ENCODE results near the gene TTC33.

Gene TTC33

GRCh38 chr5:40551496-40552491, 204.0 kb downstream of the TTC33 start:
- DNase-seq (ENCODE audit: low read depth), result peak; percentile 94
- no peak overlapping the region for H3K4me3 ChIP-seq (replicated peaks; ENCODE audit: low read depth, low read length)
- no peak for TF ChIP-seq CTCF (IDR thresholded peaks at IDR 0.05; ENCODE audit: low read length, missing control alignments)

- H3K4me3 ChIP-seq (replicated peaks; ENCODE audit: low read depth, low read length), result no peak overlapping the region
- no peak for DNase-seq (ENCODE audit: low read depth)
- no peak for TF ChIP-seq CTCF (IDR thresholded peaks at IDR 0.05; ENCODE audit: low read length, missing control alignments)
These were observed 205.3 kb downstream of the TTC33 start for GRCh38 chr5:40550481-40550880.

- H3K4me3 ChIP-seq (replicated peaks; ENCODE audit: low read depth, low read length), result no peak overlapping the region
- no peak for DNase-seq (ENCODE audit: low read depth)
- no peak for TF ChIP-seq CTCF (IDR thresholded peaks at IDR 0.05; ENCODE audit: low read length, missing control alignments)
These were observed 206.1 kb downstream of the TTC33 start for GRCh38 chr5:40549616-40550015.

GRCh38 chr5:40547994-40548575, 207.7 kb downstream of the TTC33 start:
- no peak for DNase-seq (ENCODE audit: low read depth)
- H3K4me3 ChIP-seq (replicated peaks; ENCODE audit: low read depth, low read length), result no peak overlapping the region
- TF ChIP-seq CTCF (IDR thresholded peaks at IDR 0.05; ENCODE audit: low read length, missing control alignments), result no peak

GRCh38 chr5:40547557-40547956, 208.2 kb downstream of the TTC33 start:
- no peak for DNase-seq (ENCODE audit: low read depth)
- no peak overlapping the region for H3K4me3 ChIP-seq (replicated peaks; ENCODE audit: low read depth, low read length)
- TF ChIP-seq CTCF (IDR thresholded peaks at IDR 0.05; ENCODE audit: low read length, missing control alignments), result no peak

- no peak overlapping the region for H3K4me3 ChIP-seq (replicated peaks; ENCODE audit: low read depth, low read length)
- DNase-seq (ENCODE audit: low read depth), result no peak
- no peak for TF ChIP-seq CTCF (IDR thresholded peaks at IDR 0.05; ENCODE audit: low read length, missing control alignments)
These were observed 215.5 kb downstream of the TTC33 start for GRCh38 chr5:40540301-40540700.

Data from fibroblast of pulmonary artery (primary cell).